ENCODE data around the gene DEAF1.

DEAF1 gene

DNA sequence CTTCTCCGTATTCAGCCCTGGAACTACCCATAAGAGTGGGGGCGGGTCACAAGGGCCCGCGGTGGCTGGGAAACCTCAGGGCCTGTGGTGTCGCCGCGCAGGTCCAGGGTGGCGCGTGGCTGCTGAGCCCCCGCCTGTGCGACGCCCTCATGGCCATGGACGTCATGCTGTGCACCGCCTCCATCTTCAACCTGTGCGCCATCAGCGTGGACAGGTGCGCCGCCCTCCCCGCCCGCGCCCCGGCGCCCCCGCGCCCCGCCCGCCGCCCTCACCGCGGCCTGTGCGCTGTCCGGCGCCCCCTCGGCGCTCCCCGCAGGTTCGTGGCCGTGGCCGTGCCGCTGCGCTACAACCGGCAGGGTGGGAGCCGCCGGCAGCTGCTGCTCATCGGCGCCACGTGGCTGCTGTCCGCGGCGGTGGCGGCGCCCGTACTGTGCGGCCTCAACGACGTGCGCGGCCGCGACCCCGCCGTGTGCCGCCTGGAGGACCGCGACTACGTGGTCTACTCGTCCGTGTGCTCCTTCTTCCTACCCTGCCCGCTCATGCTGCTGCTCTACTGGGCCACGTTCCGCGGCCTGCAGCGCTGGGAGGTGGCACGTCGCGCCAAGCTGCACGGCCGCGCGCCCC lies 55.6 kb downstream of the DEAF1 start:
- TF ChIP-seq POLR2AphosphoS5 (IDR thresholded peaks at IDR 0.05; ENCODE audit: low read depth, low read length) (no peak), TAF1 (IDR thresholded peaks at IDR 0.05; ENCODE audit: borderline replicate concordance, insufficient read depth, low read length) (no peak), SIN3A (IDR thresholded peaks at IDR 0.05; ENCODE audit: borderline replicate concordance, insufficient read depth, low read length) (no peak), FOXP2 (optimal IDR thresholded peaks at IDR 0.05; ENCODE audit: borderline replicate concordance, extremely low read depth, extremely low read length, insufficient read depth) (no peak)
- TF ChIP-seq, protein P1, sequence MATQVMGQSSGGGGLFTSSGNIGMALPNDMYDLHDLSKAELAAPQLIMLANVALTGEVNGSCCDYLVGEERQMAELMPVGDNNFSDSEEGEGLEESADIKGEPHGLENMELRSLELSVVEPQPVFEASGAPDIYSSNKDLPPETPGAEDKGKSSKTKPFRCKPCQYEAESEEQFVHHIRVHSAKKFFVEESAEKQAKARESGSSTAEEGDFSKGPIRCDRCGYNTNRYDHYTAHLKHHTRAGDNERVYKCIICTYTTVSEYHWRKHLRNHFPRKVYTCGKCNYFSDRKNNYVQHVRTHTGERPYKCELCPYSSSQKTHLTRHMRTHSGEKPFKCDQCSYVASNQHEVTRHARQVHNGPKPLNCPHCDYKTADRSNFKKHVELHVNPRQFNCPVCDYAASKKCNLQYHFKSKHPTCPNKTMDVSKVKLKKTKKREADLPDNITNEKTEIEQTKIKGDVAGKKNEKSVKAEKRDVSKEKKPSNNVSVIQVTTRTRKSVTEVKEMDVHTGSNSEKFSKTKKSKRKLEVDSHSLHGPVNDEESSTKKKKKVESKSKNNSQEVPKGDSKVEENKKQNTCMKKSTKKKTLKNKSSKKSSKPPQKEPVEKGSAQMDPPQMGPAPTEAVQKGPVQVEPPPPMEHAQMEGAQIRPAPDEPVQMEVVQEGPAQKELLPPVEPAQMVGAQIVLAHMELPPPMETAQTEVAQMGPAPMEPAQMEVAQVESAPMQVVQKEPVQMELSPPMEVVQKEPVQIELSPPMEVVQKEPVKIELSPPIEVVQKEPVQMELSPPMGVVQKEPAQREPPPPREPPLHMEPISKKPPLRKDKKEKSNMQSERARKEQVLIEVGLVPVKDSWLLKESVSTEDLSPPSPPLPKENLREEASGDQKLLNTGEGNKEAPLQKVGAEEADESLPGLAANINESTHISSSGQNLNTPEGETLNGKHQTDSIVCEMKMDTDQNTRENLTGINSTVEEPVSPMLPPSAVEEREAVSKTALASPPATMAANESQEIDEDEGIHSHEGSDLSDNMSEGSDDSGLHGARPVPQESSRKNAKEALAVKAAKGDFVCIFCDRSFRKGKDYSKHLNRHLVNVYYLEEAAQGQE (IDR thresholded peaks at IDR 0.05; ENCODE audit: insufficient read depth in 1 of 2, low read depth in 2 of 2, low read length in 2 of 2), result no peak

DNA sequence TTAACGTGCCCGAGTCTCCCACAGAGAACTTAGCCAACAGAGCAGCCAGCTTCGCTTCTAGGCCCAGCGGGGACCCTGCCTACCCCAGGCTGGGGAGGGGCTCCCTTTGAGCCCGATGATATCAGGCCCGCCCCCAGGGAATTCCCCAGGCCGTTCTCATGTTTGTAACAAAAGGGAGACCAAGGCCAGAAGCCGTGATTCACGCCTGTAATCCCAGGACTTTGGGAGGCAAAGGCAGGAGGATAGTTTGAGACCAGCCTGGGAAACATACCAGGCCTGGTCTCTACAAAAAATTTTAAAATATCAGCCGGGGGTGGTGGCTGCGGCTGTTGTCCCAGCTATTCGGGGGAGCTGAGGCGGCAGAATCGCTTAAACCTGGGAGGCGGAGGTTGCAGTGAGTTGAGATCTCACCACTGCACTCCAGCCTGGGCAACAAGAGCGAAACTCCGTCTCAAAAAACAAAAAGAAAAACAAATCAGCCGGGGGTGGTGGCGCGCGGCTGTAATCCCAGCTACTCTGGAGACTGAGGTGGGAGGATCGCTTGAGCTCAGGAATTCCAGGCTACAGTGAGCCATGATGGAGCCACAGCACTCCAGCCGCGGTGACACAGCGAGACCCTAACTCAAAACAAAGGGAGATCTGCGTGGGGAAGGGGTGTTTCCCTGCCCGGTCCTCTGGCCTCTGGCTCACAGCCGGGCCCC lies 56.2 kb downstream of the DEAF1 start:
- TF ChIP-seq, protein P1 (IDR thresholded peaks at IDR 0.05; ENCODE audit: insufficient read depth in 1 of 2, low read depth in 2 of 2, low read length in 2 of 2), result no peak
- TF ChIP-seq POLR2AphosphoS5 (IDR thresholded peaks at IDR 0.05; ENCODE audit: low read depth, low read length), result no peak
- TF ChIP-seq FOXP2 (optimal IDR thresholded peaks at IDR 0.05; ENCODE audit: borderline replicate concordance, extremely low read depth, extremely low read length, insufficient read depth), result no peak
- TF ChIP-seq SIN3A (IDR thresholded peaks at IDR 0.05; ENCODE audit: borderline replicate concordance, insufficient read depth, low read length), result no peak
- TF ChIP-seq TAF1 (IDR thresholded peaks at IDR 0.05; ENCODE audit: borderline replicate concordance, insufficient read depth, low read length), result no peak

DNA sequence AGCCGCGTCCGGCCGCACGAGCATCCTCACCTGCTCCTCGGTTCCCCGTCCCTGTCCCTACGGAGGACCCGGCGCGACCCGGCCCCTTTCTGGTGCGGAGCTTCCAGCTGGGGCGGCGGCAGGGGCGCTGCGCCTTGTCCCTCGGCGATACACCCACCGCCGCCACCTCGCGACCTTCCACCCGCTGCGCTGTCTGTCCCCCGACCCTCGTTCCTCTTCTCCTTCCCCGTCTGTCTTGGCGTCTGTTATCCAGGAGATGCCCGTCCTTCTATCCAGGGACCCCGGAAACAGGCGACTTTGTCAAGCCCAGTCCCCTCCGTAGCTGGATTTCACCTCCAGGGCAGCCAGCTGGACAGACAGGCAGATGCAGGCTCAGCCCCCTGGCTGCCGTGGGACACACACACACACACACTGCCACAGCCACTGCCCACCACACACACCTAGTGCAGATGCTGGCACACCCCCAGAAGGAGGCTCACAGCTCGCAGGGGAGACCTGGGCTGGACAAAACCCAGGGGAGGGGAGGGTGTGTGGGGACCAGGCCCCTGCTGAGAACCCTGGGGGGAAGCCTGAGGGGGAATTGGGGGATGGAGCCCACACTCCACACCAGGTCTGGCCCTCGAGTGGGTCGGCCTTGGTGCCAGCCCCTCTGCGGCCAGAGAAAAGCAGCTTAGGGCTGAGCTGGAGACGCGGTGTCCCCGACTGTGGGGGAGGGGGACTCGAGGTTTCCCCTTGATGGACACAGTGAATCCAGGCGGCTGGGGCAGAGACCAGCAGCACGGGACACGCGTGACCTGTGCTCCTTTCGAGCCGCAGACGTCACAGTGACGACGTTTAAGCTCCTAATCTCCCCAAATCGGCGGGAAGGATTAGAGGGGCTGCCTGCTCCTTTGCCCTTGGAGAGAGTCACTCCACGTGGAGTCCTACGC lies 57.2 kb downstream of the DEAF1 start:
- TF ChIP-seq POLR2AphosphoS5 (IDR thresholded peaks at IDR 0.05; ENCODE audit: low read depth, low read length) (no peak), TAF1 (IDR thresholded peaks at IDR 0.05; ENCODE audit: borderline replicate concordance, insufficient read depth, low read length) (no peak), FOXP2 (optimal IDR thresholded peaks at IDR 0.05; ENCODE audit: borderline replicate concordance, extremely low read depth, extremely low read length, insufficient read depth) (no peak), SIN3A (IDR thresholded peaks at IDR 0.05; ENCODE audit: borderline replicate concordance, insufficient read depth, low read length) (no peak)
- TF ChIP-seq, protein P1 (IDR thresholded peaks at IDR 0.05; ENCODE audit: insufficient read depth in 1 of 2, low read depth in 2 of 2, low read length in 2 of 2), result no peak

DNA sequence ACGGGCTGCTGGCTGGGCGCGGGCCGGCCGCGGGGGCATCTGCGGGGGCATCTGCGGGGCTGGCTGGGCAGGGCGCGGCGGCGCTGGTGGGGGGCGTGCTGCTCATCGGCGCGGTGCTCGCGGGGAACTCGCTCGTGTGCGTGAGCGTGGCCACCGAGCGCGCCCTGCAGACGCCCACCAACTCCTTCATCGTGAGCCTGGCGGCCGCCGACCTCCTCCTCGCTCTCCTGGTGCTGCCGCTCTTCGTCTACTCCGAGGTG lies 57.8 kb downstream of the DEAF1 start:
- no peak for TF ChIP-seq POLR2AphosphoS5 (IDR thresholded peaks at IDR 0.05; ENCODE audit: low read depth, low read length)
- TF ChIP-seq SIN3A (IDR thresholded peaks at IDR 0.05; ENCODE audit: borderline replicate concordance, insufficient read depth, low read length), result no peak
- TF ChIP-seq, protein P1 (IDR thresholded peaks at IDR 0.05; ENCODE audit: insufficient read depth in 1 of 2, low read depth in 2 of 2, low read length in 2 of 2), result no peak
- no peak for TF ChIP-seq TAF1 (IDR thresholded peaks at IDR 0.05; ENCODE audit: borderline replicate concordance, insufficient read depth, low read length)
- no peak for TF ChIP-seq FOXP2 (optimal IDR thresholded peaks at IDR 0.05; ENCODE audit: borderline replicate concordance, extremely low read depth, extremely low read length, insufficient read depth)

Data from PFSK-1 (cell line).